SU-DHL-6 (cell line): ENCODE measurements around the gene MTMR3.

Source experiments
- EZH2phosphoT487 ChIP-seq: fragments of 200-600 bp; sonication (generic), shearing (Covaris generic); conservative IDR thresholded peaks from 2 replicates; pipeline ENCODE4 v1.6.1; 2018; ENCODE audit warnings: mild to moderate bottlenecking, antibody characterized with exemption, low read length, moderate library complexity, mixed read lengths
- TF ChIP-seq, protein P1 (sequence below): fragments of 200-600 bp; sonication (generic); IDR thresholded peaks from one replicate; pipeline ENCODE4 v1.5.1; 2017; ENCODE audit warnings: antibody characterized with exemption, mild to moderate bottlenecking, low read length, moderate library complexity; ENCODE audit not compliant: insufficient read depth, poor library complexity, severe bottlenecking

DNA sequence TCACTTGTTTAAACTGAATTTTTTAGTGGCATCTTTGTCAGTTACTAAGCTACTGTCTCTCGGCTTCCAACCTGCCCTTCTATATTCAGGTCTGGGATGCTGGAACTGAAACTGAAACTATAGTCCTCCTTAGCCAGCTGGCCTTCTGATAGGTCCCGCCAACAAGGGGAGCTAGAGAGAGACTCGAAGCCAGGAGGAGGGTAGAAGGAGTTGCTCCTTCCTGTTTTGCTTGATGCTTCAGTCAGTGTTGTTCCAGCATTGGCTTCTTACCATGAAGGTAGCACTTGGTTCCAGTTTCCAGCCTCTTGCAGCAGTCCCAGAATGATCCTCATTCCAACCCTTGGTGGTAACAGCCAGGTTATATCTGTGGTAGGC lies 164.4 kb downstream of the MTMR3 start:
- TF ChIP-seq, protein P1, sequence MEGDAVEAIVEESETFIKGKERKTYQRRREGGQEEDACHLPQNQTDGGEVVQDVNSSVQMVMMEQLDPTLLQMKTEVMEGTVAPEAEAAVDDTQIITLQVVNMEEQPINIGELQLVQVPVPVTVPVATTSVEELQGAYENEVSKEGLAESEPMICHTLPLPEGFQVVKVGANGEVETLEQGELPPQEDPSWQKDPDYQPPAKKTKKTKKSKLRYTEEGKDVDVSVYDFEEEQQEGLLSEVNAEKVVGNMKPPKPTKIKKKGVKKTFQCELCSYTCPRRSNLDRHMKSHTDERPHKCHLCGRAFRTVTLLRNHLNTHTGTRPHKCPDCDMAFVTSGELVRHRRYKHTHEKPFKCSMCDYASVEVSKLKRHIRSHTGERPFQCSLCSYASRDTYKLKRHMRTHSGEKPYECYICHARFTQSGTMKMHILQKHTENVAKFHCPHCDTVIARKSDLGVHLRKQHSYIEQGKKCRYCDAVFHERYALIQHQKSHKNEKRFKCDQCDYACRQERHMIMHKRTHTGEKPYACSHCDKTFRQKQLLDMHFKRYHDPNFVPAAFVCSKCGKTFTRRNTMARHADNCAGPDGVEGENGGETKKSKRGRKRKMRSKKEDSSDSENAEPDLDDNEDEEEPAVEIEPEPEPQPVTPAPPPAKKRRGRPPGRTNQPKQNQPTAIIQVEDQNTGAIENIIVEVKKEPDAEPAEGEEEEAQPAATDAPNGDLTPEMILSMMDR, result no peak
- no peak for TF ChIP-seq EZH2phosphoT487
